HG02943 (cell line): ENCODE measurements around the gene CARD19.
"Not testable (repeated sequence)": the region's sequence is repeated elsewhere in the genome, so short reads cannot be mapped to it uniquely, and the experiment has no call there.

Experiments
- ATAC-seq: cut with Tn5 transposase; IDR thresholded peaks from one replicate; pipeline ENCODE4 v1.9.1; 2021; ENCODE audit warnings: mild to moderate bottlenecking, low read depth, moderate library complexity; ENCODE audit not compliant: unreplicated experiment

The CARD19 gene

DNA sequence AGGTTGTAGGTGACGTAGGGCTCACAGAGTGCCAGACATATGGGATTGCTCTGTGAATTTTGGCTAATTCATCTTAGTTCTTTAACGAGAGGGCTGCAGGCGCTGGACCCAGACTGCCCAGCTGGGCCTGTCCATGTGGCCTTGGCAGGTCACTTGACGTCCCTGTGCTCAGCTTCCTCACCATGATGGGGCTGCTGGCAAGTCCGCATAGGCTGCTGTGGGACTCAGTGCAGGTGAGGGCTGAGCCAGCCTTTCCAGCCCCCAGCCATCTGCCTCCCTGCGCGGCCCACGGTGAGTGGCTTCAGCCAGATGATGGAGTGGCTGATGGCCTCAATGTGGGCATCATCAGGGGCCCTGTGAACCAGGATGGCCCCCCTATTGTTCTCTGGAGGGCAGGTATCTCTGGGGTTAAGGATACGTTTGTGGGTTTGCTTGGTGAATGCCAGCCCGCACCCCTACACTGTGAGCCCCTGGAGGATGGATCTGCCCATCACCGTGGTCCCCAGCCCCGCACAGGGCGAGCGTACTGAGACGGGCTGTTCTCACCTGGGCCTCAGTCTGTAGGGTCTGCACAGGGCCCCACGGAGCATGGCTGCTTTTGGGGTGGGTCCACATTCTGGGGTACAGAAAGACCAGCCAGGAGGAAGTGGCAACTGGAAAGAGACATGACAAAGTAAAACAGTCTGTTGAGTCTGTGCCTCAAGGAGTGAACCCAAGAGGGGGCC lies 3.7 kb downstream of the CARD19 start:
- no peak for ATAC-seq

DNA sequence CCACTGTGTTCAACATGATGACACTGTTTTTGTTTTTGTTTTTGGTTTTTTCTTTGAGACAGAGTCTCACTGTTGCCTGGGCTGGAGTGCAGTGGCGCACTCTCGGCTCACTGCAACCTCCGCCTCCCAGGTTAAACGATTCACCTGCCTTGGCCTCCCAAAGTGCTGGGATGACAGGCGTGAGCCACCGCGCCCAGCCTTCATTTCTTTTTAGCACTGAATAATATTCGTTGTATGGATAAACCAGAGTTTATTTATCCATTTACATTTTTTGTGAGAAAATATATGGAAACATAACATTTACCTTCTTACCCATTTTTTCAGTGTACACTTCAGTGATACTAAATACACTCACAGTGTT lies 4.2 kb downstream of the CARD19 start:
- ATAC-seq, result no peak

DNA sequence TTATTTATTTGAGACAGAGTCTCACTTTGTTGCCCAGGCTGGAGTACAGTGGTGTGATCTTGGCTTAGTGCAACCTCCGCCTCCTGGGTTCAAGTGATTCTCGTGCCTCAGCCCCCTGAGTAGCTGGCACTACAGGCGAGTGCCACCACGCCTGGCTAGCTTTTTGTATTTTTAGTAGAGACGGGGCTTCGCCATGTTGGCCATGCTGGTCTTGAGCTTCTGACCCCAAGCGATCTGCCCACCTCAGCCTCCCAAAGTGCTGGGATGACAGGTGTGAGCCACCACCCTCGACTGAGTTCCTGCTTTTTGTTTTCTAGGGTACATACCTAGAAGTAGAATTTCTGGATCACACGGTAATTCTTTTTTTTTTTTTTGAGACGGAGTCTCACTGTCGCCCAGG lies 5.1 kb downstream of the CARD19 start:
- not testable (repeated sequence) for ATAC-seq

DNA sequence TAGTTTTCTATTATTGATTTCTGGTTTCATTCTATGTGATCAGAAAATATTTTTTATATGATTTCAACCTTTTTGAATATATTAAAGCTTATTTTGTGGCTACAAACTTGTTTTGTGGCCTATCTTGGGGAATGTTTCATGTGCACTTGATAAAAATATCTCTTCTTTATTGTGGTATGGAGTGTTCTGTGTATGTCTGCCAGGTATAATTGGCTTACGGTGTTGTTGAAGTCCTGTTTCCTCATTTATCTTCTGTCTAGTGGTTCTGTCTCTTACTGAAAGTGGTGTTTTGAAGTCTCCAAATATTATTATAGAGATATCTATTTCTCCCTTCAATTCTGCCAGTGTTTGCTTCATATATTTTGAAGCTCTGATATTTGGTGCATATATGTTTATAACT lies 9.6 kb downstream of the CARD19 start:
- ATAC-seq, result no peak

DNA sequence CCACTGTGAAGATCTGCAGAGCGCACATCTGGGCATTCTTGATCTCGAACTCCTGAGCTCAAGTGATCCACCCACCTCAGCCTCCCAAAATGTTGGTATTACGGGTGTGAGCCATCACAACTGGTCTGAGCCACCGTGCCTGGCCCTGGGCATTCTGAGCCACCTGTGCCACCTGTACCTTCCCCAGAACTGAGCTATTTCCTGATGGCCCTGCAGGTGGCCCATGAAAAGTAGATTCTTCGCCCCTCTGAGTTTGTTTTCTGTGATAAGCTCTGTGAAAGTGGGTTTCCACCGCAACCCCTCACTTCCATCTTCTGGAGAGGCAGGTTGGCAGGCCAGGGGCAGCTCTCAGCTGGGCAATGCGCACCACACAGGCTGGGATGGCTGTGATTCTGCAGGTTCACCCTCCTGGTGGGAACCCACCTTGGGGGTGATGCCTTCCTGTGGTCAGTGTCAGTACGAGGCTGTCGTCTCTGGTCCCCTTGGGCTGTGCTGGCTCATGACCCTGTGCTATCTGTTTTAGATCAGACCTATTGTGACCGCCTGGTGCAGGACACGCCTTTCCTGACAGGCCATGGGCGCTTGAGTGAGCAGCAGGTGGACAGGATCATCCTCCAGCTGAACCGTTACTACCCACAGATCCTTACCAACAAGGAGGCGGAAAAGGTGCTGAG lies 11.3 kb downstream of the CARD19 start:
- no peak for ATAC-seq

DNA sequence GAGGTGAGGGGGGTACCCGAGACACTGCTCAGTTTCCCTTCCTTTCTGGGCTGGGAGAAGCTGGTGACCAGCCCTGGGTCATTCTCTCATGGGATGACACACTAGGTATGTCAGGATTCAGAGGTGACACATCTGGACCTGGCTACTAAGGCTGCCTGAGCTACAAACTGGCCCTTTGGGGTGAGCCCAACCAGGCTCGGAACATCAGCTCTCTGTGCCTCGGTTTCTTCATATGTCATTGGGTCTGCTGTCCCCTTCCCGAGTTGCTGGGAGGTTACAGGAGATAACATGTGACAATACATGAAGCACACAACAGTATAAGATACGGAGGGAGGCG lies 11.8 kb downstream of the CARD19 start:
- ATAC-seq, result no peak

DNA sequence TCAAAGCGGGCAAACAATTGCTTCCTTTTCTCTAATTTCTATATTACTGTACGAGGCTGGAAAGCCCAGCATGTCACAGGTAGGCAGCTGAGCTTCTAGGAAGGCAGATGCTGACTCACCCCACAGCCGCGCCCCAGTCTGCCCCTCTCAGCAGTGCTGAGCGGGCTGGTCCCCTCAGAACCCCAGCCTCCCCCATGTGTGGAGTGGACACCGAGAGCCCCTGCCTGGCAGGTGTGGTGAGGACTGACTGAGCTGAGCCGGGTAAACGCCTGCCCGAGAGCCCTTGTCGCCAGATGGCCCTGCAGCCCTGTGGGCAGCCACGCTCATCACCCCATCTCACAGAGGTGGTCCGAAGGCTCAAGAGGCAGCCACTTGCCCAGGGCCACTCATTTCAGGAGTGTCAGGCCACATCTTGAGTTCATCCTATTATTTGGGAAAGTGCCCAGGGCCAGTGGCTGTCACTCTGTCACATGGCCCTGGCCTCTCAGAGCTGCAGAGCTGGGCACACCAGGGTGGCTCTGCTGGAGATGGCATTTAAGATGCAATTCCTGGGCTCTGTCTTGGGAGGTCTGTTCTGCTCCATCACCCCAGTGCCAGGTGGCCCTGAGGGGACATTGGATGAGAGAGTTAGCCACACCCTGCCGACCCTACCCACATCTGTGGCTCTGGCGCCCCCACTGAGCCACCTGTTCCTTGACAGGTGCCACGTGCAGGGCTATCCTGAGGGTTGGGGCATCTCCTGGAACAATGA lies 12.4 kb downstream of the CARD19 start:
- no peak for ATAC-seq

DNA sequence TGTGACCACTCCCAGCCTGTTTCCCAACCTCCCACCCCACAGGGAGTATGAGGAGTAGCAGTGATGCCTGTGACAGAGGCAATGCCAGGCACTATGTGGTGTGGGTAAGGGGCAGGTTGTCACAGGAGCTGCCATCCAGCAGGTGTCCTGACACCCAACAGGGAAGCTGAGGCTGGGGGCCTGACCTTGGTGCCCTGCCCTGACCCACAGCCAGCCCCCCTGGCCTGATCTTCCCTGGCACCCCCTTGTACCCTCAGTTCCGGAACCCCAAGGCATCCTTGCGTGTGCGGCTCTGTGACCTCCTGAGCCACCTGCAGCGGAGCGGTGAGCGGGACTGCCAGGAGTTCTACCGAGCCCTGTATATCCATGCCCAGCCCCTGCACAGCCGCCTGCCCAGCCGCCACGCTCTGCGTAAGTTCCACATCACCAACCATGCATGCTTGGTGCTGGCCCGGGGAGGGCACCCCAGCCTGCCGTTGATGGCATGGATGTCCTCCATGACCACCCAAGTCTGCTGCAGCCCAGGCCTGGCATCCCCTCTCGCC lies 14.4 kb downstream of the CARD19 start:
- no peak for ATAC-seq

DNA sequence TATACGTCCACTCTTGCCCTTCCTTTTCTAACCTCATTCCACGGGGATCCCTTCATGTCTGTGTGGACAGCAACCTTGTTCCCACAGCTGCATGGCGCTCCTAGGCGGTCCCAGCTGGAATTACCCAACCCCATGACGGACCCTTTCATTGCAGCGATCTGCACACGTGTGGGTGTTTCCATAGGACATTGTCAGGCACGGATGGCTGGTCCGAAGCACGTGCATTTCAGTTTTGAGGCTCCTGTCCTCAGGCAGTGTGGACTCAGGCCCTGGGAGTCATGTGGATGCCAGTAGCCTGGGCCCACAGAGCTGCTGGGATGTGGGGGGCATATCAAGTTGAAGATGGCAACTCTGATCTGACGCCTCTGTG lies 15.0 kb downstream of the CARD19 start:
- ATAC-seq, result no peak

DNA sequence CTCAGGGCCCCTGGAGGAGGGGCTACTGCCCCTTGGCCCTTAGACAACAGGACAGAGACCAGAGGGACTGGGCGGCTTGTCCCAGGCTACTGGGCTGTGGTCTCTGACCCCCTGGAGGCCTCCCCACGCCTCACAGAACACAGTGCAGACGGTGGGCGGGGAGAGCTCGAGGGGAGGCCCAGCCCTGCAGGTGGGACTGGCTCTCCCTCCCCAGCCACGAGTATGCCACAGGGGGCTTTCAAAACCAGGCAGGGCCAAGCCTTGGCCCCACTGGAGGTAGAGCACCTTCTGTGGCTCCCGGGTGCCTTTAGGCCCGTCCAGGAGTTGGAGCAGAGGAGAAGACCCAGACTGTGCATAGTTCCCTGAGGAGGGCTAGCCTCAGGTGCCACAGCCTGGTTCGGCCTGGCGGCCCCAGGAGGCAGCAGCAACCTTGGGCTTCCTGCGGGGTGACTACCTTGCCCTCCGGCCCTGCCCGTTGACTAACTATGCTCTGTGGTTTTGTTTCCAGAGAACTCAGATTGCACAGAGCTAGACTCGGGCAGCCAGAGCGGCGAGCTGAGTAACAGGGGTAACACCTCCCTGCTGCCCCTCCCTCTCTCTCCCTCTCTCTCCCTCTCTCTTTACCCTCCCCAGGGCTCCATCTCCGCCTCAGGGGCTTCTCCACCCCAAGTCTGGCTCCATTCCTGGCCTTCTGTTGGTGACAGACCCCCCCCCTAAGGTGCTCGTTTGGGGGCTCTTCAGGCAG lies 15.5 kb downstream of the CARD19 start:
- ATAC-seq, result no peak

DNA sequence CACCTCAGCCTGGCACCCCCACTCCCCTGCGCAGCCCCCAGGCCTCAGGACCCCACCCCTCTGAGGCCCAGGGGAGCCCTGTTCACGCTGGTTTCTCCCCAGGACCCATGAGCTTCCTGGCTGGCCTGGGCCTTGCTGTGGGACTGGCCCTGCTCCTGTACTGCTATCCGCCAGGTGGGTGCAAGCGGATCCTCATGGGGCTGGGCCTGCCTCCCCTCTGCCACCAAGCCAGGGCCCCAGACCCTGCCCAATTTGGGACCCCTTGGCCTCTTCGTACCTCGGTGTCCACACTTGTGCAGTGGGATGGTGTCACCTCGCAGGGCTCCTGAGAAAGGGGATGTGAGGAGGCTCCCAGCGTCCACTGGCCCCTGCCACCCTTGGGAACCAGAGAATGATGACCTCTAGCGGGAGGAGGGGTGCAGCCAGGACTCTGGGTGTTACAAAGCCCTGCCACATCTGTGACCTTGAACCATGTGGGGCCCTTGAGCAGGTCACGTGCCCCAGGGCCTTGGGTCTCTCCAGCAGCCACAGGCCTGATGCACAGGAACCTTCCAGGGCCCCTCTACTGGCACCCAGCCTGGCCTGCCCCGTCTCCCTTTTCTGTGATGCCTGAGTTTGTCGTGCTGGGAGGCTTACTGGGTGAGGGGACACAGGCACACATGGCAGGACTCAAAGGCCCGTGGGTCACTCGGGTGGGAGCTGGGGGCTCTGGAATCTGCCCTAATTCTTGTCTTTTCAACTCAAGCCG lies 16.3 kb downstream of the CARD19 start:
- no peak for ATAC-seq

DNA sequence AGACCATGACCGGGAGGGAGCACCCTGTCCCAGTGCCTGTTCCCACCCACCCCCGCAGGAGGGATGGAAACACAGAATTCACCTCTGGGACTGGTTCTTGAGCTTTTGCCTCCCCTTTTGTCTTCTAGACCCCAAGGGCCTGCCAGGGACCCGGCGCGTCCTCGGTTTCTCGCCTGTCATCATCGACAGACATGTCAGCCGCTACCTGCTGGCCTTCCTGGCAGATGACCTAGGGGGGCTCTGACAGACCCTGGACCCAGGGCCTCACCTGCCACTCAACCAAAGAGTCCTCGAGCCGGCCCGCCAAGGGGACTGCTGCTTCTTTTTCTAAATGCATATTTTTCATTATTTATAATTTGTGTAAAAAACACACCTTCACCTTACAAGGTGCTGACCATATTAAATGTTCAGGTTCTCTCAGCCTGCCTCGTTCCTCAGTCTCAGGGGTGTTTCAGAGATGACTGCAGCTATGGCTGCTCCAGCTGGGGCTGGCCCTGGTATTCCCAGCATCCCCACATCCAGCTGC lies 16.9 kb downstream of the CARD19 start:
- ATAC-seq, result no peak

DNA sequence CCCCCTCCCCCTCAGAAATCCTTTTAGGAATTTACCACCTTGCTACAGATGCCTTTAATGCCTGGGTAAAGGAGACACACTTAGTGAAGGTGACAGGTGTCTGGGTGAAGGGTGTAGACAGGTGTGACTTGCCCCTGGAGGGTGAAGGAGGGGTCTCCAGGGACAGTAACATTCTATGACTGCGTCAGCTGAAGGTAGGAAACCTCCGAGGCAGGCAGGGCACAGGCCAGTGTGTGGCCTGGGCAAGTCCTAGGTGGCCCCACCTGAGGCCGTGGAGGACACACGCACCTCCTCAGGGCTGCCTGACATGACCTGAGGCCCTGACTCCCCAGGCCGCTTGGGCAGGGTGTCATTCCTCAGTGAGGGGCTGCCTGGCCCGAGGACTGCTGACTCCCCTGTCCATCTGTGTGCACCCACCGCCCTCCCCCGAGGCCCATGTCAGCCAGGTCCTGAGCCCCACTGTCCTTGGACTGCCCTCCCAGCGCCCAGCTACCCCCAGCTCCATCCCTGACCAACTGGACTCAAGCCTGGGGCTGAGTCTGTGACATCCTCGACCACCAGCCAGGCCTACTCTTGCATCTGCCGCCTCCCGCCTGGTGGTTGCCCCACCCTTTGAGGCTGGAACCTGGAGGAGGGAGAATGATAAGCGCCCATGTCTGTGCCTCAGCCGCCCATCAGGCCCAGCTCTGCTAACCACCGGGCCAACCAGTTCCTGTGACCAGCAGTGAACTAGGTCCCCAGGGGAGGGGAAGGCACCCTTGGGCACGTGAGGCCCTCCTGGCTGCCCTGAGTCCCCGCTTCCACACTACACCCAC lies 18.4 kb downstream of the CARD19 start:
- no peak for ATAC-seq

DNA sequence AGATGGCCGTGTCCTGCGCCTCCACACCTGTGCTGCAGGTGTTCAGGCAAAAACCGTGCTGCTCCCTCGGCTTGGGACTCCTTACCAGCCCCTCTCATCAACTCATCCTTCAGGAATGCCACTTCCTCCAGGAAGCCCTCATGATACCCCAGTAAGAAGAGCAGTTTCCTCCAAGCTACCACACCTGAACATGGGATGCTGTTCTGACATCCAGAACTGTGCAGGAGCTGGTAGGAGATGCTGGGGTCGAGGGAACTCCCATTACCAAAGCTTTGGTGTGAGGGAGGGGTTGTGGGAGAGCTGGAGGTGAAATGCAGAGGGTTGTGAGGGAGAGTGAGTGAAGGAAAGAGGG lies 18.9 kb downstream of the CARD19 start:
- ATAC-seq, result no peak

DNA sequence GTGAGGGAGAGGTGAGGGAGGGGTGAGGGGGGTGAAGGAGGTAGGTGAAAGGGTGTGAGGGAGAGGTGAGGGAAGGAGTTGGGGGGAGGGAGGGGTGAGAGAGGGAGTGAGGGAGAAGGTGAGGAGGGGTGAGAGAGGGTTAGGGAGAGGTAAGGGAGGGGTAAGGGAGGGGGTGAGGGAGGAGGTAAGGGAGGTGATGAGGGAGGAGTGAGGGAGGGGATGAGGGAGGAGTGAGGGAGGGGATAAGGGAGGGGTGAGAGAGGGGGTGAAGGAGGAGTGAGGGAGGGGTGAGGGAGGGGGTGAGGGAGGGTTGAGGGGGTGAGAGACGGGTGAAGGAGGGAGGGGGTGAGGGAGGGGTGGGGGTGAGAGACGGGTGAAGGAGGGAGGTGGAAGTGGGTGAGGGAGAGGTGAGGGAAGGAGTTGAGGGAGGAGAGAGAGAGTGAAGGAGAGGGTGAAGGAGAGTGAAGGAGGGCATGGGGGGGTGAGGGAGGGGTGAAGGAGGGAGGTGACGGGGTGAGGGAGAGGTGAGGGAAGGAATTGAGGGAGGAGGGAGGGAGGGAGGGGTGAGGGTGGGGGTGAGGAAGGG lies 19.6 kb downstream of the CARD19 start:
- no peak for ATAC-seq

DNA sequence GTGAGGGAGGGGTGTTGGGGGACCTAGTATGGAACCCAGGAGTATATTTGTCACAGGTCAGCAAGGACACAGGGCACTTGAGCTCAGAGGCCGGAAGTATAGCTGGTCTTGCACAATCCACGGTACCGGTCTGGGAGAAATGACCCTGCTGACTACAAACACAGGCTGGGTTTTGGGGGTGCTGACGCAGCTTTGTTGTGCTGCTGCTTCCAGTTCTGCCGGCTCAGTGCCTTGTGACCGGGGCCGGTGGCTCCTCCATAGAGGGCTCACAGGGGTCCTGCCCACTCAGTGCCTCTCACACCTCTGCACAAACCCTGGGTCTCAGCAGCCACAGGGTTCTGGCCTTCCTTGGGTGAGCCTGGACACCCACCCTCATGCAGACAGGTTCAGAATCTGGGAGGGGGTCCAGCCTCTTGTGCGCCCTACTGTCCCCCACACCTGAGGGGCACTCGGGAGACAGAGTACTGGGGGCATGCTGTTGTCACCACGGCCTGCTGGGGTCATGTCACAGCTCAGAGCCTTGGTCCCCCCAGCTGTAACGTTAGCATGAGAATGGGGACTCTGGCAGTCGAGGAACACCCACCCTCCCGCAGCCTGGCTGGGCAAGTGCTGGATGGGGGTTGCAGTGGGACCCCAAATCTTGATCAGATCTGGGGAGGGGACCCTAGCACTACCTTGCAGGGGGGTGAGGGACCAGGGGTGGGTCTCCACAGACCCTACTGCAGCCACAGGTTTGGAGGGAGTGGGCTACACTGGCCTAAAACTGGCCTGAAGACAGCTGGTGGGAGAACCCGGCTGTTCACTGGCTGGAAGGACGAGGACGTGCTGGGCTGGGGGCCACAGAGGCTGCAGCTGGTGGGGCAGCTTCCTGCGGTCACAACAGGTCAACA lies 20.3 kb downstream of the CARD19 start:
- ATAC-seq, result no peak

DNA sequence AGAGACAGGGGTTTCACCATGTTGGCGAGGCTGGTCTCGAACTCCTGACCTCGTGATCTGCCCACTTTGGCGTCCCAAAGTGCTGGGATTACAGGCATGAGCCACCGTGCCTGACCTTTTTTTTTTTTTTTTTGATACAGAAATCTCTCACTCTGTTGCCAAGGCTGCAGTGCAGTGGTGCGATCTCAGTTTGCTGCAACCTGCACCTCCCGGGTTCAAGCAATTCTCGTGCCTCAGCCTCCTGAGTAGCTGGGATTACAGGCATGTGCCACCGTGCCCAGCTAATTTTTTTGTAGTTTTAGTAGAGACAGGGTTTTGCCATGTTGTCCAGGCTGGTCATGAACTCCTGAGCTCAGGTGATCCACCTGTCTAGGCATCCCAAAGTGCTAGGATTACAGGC lies 21.5 kb downstream of the CARD19 start:
- ATAC-seq, result not testable (repeated sequence)
